ENCODE results near the gene CDK17.

DNA sequence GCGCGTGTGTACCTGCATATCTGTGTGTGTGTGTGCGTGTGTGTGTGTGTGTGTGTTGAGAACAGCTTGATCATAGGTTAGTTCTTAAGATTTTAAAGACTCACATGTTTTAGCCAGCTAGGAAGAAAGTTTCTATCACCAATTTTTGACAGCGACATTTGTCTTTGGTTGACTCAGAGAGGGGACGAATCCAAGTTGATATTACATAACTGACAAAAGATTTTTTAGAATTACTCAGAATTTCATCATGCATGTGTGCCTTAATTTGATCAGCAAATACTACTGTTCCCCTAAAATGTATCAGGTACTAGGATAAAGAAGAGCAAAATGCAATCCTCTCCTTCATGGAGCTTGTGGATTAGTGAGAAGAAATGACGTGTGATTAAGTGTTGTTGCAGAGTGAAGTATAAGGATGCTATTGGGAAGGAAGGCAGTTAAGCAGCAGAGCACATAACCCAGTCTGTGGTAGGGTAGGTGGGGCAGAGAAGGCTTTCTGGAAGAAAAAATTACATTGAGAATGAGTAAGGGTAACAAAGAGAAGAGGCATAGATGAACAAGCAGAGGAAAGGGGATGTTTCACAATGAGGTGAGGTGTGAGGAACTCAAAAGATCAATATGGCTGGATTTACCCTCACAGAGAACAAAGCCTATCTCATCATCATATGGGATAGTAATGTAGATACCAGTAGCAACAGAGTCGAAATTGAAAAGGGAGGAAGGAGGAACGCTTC, 128.6 kb downstream of the CDK17 start:
- TF ChIP-seq, protein P1, sequence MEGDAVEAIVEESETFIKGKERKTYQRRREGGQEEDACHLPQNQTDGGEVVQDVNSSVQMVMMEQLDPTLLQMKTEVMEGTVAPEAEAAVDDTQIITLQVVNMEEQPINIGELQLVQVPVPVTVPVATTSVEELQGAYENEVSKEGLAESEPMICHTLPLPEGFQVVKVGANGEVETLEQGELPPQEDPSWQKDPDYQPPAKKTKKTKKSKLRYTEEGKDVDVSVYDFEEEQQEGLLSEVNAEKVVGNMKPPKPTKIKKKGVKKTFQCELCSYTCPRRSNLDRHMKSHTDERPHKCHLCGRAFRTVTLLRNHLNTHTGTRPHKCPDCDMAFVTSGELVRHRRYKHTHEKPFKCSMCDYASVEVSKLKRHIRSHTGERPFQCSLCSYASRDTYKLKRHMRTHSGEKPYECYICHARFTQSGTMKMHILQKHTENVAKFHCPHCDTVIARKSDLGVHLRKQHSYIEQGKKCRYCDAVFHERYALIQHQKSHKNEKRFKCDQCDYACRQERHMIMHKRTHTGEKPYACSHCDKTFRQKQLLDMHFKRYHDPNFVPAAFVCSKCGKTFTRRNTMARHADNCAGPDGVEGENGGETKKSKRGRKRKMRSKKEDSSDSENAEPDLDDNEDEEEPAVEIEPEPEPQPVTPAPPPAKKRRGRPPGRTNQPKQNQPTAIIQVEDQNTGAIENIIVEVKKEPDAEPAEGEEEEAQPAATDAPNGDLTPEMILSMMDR (IDR thresholded peaks at IDR 0.05), result no peak
- TF ChIP-seq POLR2A (IDR thresholded peaks at IDR 0.05) (no peak), EP300 (IDR thresholded peaks at IDR 0.05) (no peak)
